ENCODE data around the gene SPOCK3.
"Not testable (repeated sequence)": the region's sequence is repeated elsewhere in the genome, so short reads cannot be mapped to it uniquely, and the experiment has no call there.

SPOCK3 gene

GRCh38 chr4:167234316-167234881 lies at the start of gene SPOCK3:
Gene SPOCK3 (minus strand): TSS chr4:167234494.
- DNase-seq: peak; percentile 3

GRCh38 chr4:167282171-167282864 lies 48.0 kb upstream of the SPOCK3 start:
- no peak for DNase-seq

GRCh38 chr4:167281545-167281944 lies 47.3 kb upstream of the SPOCK3 start:
- DNase-seq: not testable (repeated sequence)

DNA sequence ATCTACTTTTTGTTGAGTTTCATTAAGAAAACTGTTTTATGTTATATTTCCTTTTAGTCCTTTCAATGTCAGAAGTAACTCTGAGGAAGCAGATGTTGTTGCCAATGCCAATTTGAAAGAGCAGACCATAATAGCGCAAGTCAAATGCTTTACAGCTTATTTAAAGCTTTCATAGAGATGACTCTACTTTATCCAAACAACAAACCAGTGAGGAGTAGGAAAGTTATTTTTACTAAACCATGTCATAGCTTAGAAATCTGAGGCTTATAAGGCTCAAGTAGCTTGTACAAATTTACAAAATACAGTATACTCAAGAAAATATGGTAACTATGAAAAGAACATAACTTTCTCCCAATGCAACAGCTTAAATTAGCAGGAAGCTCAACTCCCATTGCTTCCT lies 40.1 kb upstream of the SPOCK3 start:
- DNase-seq: no peak

DNA sequence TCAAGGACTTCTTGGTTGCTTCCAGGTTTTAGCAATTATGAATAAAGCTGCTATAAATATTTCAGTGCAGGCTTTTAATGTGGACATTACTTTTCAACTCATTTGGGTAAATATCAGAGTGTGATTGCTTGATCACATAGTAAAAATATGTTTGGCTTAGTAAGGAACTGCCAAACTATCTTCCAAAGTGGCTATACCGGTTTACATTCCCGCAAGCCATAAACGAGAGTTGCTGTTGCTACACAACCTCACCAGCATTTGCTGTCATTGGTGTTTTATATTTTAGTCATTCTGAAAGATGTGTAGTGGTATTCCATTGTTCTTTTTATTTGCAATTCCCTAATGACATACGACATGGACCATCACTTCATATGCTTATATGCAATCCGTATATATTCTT lies 30.9 kb upstream of the SPOCK3 start:
- no peak for DNase-seq

DNA sequence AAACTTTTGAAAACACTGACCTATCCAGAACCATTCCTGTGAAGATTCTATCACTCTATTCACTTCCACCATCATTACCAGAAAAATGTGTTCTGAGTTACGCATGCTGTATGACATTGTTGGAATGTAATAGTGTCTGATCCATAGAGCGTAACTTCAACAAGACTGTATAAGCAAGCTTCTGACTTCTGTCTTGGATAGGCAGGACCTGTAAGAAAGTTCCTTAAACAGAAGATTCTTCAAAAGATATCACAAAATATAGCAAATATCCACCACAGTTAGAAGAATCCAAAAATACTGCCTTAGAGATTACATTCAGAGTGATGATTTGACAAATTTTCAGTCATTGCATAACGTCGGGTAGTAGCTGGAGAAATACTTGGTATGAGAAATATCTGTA lies 14.0 kb upstream of the SPOCK3 start:
- DNase-seq: no peak

- no peak for DNase-seq
Measured at GRCh38 chr4:167239627-167240026, 5.3 kb upstream of the SPOCK3 start.

DNA sequence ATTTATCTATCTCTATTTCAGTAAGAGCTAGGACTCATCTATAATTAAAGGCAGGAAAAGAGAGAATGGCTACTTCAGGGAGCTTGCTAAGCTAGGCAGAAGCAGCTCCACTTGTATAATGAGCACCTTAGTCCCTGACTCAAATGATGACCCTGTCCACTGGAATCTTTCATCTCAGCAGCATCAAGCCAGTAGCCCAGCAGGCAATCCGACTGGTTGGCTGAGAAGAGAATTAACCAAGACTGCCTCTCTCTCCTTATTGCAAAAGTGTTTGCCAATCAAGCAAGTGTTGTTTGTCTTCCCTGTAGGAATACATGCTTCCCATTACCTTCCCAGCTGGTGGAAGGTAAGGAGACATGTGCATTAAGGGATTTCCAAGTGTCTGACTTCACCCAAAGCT lies 3.9 kb upstream of the SPOCK3 start:
- no peak for DNase-seq

DNA sequence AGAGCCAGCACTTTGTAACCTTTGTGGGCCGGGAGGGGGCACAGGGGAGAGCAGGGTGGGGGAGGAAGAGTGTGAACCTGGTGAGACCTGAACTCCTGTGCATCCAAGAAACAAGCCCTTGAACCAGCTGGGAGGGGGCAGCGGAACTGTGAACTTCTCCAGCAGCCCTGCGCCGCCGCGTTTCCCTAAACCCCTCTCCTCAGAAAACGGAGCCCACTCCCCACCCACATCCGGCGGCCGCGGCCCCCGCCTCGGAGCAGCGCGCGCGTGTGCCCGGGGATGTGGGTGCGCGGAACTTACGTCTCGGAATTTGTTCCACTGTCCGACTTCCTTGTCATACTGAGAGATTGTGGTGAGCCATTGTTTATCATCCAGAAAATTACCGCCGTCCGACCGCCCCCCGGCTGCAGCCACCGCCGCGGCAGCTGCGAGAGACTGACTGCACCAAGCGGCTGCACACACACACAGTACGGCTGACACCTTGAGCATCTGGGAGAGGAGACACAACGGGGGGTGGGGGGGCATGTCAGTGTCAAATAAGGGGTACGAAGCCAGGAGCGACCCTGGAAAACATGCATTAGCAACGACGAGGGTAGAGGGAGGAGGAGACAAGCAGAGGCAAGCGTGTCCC lies 494 bp downstream of the SPOCK3 start:
- DNase-seq: no peak

- no peak for DNase-seq
Measured at GRCh38 chr4:167232805-167233684, 1.2 kb downstream of the SPOCK3 start.

GRCh38 chr4:167230744-167231143 lies 3.5 kb downstream of the SPOCK3 start:
- no peak for DNase-seq

- no peak for DNase-seq
Measured at GRCh38 chr4:167222099-167222498, 12.2 kb downstream of the SPOCK3 start.

DNA sequence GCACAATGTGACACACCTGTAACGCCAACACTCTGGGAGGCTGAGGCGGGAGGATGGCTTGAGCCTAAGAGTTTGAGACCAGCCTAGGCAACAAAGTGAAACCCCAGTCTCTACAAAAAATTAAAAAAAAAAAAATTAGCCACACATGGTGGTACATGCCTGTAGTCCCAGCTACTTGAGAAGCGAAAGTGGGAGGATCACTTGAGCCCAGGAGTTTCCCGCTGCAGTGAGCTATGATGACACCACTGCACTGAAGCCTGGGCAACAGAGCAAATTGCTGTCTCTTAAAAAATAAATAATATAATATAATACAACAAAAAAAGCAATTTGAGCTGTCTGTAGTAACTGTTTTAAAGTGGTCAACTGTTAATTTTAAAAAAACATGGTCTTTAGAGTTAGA lies 13.2 kb downstream of the SPOCK3 start:
- DNase-seq: no peak

DNA sequence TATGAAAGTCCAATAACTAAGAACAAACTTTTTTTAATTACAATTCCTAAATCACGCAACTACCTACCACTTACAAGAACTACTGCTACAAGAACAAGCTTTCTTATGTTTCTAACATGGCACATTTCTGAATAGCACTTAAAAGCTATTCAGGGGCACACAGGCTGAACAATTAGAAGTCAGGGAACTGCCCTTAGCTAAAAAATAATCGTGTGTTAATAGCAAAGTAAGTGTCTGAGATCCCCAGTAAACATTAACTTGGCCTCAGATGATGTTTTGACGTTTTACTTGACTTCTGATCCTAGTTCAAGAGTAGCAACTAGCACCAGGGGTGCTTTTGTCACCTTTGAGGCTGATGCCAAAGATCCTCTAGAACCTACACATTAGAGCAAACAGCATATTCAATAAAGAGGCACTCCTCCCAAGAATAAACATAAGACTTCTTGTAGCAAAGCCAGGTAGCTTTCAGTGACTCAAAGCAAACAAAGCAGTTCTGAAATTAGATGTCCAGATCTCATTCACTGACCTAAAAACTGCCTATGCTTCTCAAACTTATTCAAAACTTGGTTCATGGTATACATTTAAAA lies 16.2 kb downstream of the SPOCK3 start:
- peak; percentile 2 for DNase-seq

GRCh38 chr4:167216783-167217182 lies 17.5 kb downstream of the SPOCK3 start:
- no peak for DNase-seq

GRCh38 chr4:167210166-167210565 lies 24.1 kb downstream of the SPOCK3 start:
- no peak for DNase-seq

DNA sequence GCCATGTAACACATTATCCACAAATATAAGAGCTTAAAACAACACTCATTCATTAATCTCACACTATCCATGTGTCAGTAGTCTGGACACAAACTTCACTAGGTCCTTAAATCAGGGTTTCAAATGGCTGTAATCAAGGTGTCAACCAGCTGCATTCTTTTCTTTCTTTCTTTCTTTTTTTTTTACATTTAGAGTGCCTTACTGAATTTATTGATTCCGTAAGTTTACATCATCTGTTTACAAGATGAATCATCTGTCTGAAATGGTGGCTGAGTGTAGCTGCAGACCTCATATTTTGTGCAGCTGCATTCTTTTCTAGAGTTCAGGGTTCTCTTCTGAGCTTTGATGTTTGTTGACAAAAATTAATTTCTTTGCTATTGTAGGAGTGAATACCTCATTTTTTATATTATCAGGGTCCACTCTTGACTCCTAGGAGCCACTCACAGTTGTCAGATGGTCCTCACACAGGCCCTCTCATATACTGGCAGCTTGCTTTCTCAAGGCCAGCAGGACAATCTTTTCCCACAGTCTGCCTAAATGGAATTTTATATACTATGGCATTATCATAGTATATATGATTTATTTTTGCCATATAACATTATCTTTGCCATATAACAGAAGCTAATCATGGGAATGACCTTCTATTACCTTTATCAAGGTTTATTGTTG lies 37.8 kb downstream of the SPOCK3 start:
- DNase-seq: no peak

DNA sequence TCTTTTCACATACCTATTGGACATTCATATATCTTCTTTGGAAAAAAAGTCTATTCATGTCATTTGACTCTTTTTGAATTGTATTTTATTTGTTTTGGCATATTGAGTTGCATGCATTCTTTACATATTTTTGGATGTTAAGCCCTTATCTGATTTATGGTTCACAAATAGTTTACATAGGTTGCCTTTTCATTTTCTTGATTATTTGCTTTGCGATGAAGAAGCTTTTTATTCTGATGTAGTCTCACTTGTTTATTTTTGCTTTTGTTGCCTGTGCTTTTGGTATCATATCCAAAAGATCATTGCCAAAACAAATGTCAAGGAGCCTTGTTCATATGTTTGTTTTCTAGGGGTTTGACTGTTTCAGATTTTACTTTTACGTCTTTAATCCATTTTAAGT lies 43.9 kb downstream of the SPOCK3 start:
- no peak for DNase-seq

DNA sequence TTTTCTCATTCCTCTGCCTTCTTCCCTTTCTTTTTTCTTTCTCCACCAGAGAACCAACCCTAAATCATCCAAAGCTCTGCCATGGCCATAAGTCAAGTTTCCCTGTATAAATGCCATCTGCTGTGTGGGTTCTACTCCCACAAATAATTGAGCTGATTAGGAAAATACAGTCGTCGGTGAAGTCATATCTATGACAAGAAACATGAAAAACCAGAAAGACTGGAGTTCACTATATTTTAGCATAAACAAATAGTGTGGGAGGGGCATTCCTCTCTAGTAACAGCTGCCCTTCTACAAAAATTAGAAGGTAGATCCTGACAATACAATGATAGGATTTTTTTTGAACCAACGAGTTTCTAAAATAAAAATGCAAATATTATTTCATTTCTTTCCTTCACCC lies 48.8 kb downstream of the SPOCK3 start:
- DNase-seq: no peak

GRCh38 chr4:167183036-167183435 lies 51.3 kb downstream of the SPOCK3 start:
- DNase-seq: no peak

GRCh38 chr4:167177925-167178324 lies 56.4 kb downstream of the SPOCK3 start:
- no peak for DNase-seq

GRCh38 chr4:167176723-167177367 lies 57.4 kb downstream of the SPOCK3 start:
- no peak for DNase-seq

All from DMS79 treated with DMSO at 0.1 percent for 48 hours (cell line).